SK-N-SH (cell line): ENCODE measurements around the gene PRTFDC1. TPM values are rescaled to one million over a fixed set of nuclear protein-coding genes. Genes with fewer than 3 reads are reported as not detected.

Experiments
- CTCF ChIA-PET: fragments of 300-600, 350-600 bp; formaldehyde crosslinking; extraction: SDS; loops from one replicate; lab custom pipeline; 2021; lab: Yijun Ruan, JAX
- POLR2A ChIA-PET: fragments of 350-600 bp; sonication (Branson Sonifier 250); formaldehyde crosslinking; extraction: SDS; loops from one replicate; lab custom pipeline; 2020; ENCODE audit warnings: antibody characterized with exemption, inconsistent platforms; lab: Yijun Ruan, JAX
- DNase-seq: peaks from one replicate; pipeline ENCODE4 v3.0.0; 2012
- H2AFZ ChIP-seq: fragments of 200-600 bp; sonication (generic); 2 replicates; pipeline ENCODE4 v1.8.1; 2016; ENCODE audit warnings: antibody characterized with exemption, mild to moderate bottlenecking, low read depth
- H3F3A ChIP-seq: fragments of 200-600 bp; sonication (generic); replicated peaks from 2 replicates; pipeline ENCODE3; 2016; ENCODE audit warnings: antibody characterized with exemption, mild to moderate bottlenecking; ENCODE audit not compliant: insufficient read depth
- H3K27ac ChIP-seq, 2 experiments: fragments of 200-500 bp in 1 of 2; fragments of 200-600 bp in 1 of 2; sonication (Bioruptor generic) in 1 of 2; sonication (generic), shearing (Covaris generic) in 1 of 2; 2 replicates each; pipeline versions ENCODE4 v1.5.1 to v1.6.1; 2014 to 2016; ENCODE audit warnings: low read depth in 2 of 2, inconsistent platforms in 1 of 2, low read length in 1 of 2, mild to moderate bottlenecking in 1 of 2, mixed read lengths in 1 of 2
- H3K27me3 ChIP-seq: fragments of 200-600 bp; sonication (generic), shearing (Covaris generic); 2 replicates; pipeline ENCODE4 v1.6.1; 2016; ENCODE audit warnings: mixed run types; ENCODE audit not compliant: insufficient read depth
- H3K36me3 ChIP-seq, 2 experiments: fragments of 200-500 bp in 1 of 2; fragments of 200-600 bp in 1 of 2; sonication (Bioruptor generic) in 1 of 2; sonication (generic) in 1 of 2; replicated peaks in 1 of 2; 2 replicates each; pipeline versions ENCODE3 to v1.5.1; 2014 to 2016; ENCODE audit warnings: low read length in 1 of 2, mild to moderate bottlenecking in 1 of 2; ENCODE audit not compliant: insufficient read depth in 2 of 2, control insufficient read depth in 1 of 2
- H3K4me1 ChIP-seq, 2 experiments: fragments of 200-500 bp in 1 of 2; fragments of 200-600 bp in 1 of 2; sonication (Bioruptor generic) in 1 of 2; sonication (generic), shearing (Covaris generic) in 1 of 2; 2 replicates each; pipeline versions ENCODE4 v1.5.1 to v1.6.1; 2014 to 2016; ENCODE audit warnings: low read depth in 1 of 2, low read length in 1 of 2, mixed run types in 1 of 2; ENCODE audit not compliant: insufficient read depth in 2 of 2, control insufficient read depth in 1 of 2
- H3K4me2 ChIP-seq: fragments of 200-600 bp; sonication (generic), shearing (Covaris generic); 2 replicates; pipeline ENCODE4 v1.6.1; 2017; ENCODE audit warnings: mixed run types
- H3K4me3 ChIP-seq, 2 experiments: fragments of 200-500 bp in 1 of 2; fragments of 200-600 bp in 1 of 2; sonication (Bioruptor generic) in 1 of 2; sonication (generic), shearing (Covaris generic) in 1 of 2; 2 replicates each; pipeline versions ENCODE4 v1.5.1 to v1.8.1; 2014 to 2016; ENCODE audit warnings: low read depth in 2 of 2, inconsistent platforms in 1 of 2, low read length in 1 of 2, mild to moderate bottlenecking in 1 of 2, mixed read lengths in 1 of 2, moderate library complexity in 1 of 2
- H3K79me2 ChIP-seq: fragments of 200-600 bp; sonication (generic); 2 replicates; pipeline ENCODE4 v1.8.1; 2017; ENCODE audit warnings: mild to moderate bottlenecking; ENCODE audit not compliant: insufficient read depth
- H3K9ac ChIP-seq: fragments of 200-600 bp; sonication (generic); 2 replicates; pipeline ENCODE4 v1.6.1; 2017; ENCODE audit warnings: mixed run types
- H3K9me2 ChIP-seq: fragments of 200-600 bp; sonication (generic); 2 replicates; pipeline ENCODE4 v1.6.1; 2017; ENCODE audit warnings: mixed run types
- H3K9me3 ChIP-seq: fragments of 200-600 bp; sonication (generic); 2 replicates; pipeline ENCODE4 v1.6.1; 2017; ENCODE audit warnings: mixed run types, mild to moderate bottlenecking, moderate library complexity
- H4K20me1 ChIP-seq: fragments of 200-600 bp; sonication (generic); 2 replicates; pipeline ENCODE4 v1.6.1; 2017; ENCODE audit warnings: mild to moderate bottlenecking, mixed run types; ENCODE audit not compliant: insufficient read depth
- CHD2 ChIP-seq: fragments of 150-350 bp; IDR thresholded peaks from 2 replicates; pipeline ENCODE4 v1.6.1; 2018; ENCODE audit warnings: low read length; ENCODE audit not compliant: partially characterized antibody
- ELF1 ChIP-seq: IDR thresholded peaks from 2 replicates; pipeline ENCODE4 v1.4.0; 2012
- FOSL2 ChIP-seq: IDR thresholded peaks from 2 replicates; pipeline ENCODE4 v1.4.0; 2012; ENCODE audit warnings: low read depth, mild to moderate bottlenecking, moderate library complexity, borderline replicate concordance
- FOXM1 ChIP-seq: IDR thresholded peaks from 2 replicates; pipeline ENCODE4 v1.4.0; 2012; ENCODE audit warnings: low read depth, mild to moderate bottlenecking
- GATA2 ChIP-seq: sonication (generic); formaldehyde crosslinking; IDR thresholded peaks from 2 replicates; pipeline ENCODE4 v1.5.0; 2020; ENCODE audit warnings: mild to moderate bottlenecking, missing genetic modification reagents
- IRF3 ChIP-seq: fragments of 150-350 bp; IDR thresholded peaks from 2 replicates; pipeline ENCODE4 v1.6.1; 2016; ENCODE audit warnings: mild to moderate bottlenecking, low read depth, low read length
- JUND ChIP-seq: IDR thresholded peaks from 2 replicates; pipeline ENCODE4 v1.4.0; 2012
- MAX ChIP-seq: IDR thresholded peaks from 2 replicates; pipeline ENCODE4 v1.4.0; 2012; ENCODE audit warnings: low read depth
- MEF2A ChIP-seq: IDR thresholded peaks from 2 replicates; pipeline ENCODE4 v1.4.0; 2012; ENCODE audit warnings: low read depth, borderline replicate concordance
- MXI1 ChIP-seq: IDR thresholded peaks from 2 replicates; pipeline ENCODE4 v1.6.1; 2012; ENCODE audit warnings: mild to moderate bottlenecking, low read depth, low read length, improper control_type of control experiment
- PBX3 ChIP-seq: IDR thresholded peaks from 2 replicates; pipeline ENCODE4; 2012
- RAD21 ChIP-seq: IDR thresholded peaks from 2 replicates; pipeline ENCODE4 v1.6.1; 2012; ENCODE audit warnings: mild to moderate bottlenecking, low read length
- REST ChIP-seq: IDR thresholded peaks from 2 replicates; pipeline ENCODE4 v1.6.1; 2012; ENCODE audit warnings: mild to moderate bottlenecking, low read depth, low read length, moderate library complexity
- RFX5 ChIP-seq: IDR thresholded peaks from 2 replicates; pipeline ENCODE4 v1.6.1; 2012; ENCODE audit warnings: mild to moderate bottlenecking, improper control_type of control experiment, low read length
- RXRA ChIP-seq: IDR thresholded peaks from 2 replicates; pipeline ENCODE4 v1.4.0; 2012; ENCODE audit warnings: low read depth, mild to moderate bottlenecking, borderline replicate concordance
- TCF12 ChIP-seq: IDR thresholded peaks from 2 replicates; pipeline ENCODE4 v1.4.0; 2012
- TEAD4 ChIP-seq: IDR thresholded peaks from 2 replicates; pipeline ENCODE4 v1.4.0; 2012; ENCODE audit warnings: mild to moderate bottlenecking, borderline replicate concordance; ENCODE audit not compliant: insufficient read depth
- USF1 ChIP-seq: IDR thresholded peaks from 2 replicates; pipeline ENCODE4 v1.4.0; 2012; ENCODE audit warnings: low read depth, borderline replicate concordance
- YY1 ChIP-seq: IDR thresholded peaks from 2 replicates; pipeline ENCODE4 v1.4.0; 2012; ENCODE audit warnings: low read depth, mild to moderate bottlenecking
- ZBTB33 ChIP-seq: IDR thresholded peaks from 2 replicates; pipeline ENCODE4 v1.4.0; 2012; ENCODE audit warnings: low read depth, borderline replicate concordance
- WGBS: methylation state at CpG from one replicate; pipeline ENCODE4 v1.1.6; 2017; ENCODE audit warnings: low lambda C conversion rate; 5-methylcytosine and 5-hydroxymethylcytosine counted together
- polyA plus RNA-seq, 3 experiments: library from polyadenylated mRNA; depleted of rRNA; stranded (reverse); fragments of >200 nt; gene quantifications; 2 replicates each; pipeline ENCODE4 v1.2.3, GENCODE V29; 2012

PRTFDC1 gene
- polyA plus RNA-seq, 1 of the 3 experiments (the other 2 are of a cell fraction), result 6.6 TPM

- TF ChIP-seq YY1, result no peak
Measured at GRCh38 chr10:24917979-24918378, 34.4 kb downstream of the PRTFDC1 start (continued).

- Histone ChIP-seq H3K27ac (no peak overlapping the region), H3K9ac (no peak overlapping the region), H3K4me3 (no peak overlapping the region), H2AFZ (no peak overlapping the region), H4K20me1 (no peaks in the 10 kb centered on the region), H3F3A (peaks cover 16% of the 10 kb centered on the region), H3K9me2 (no peaks in the 10 kb centered on the region), H3K4me1 (peaks cover 0 to 9% of the 10 kb centered on the region in 2 experiments; a peak in 2 of 4 replicates), H3K36me3 (no peaks in the 10 kb centered on the region), H3K9me3 (no peaks in the 10 kb centered on the region), H3K27me3 (no peaks in the 10 kb centered on the region), H3K4me2 (no peak overlapping the region), H3K79me2 (no peaks in the 10 kb centered on the region)
- DNase-seq, result no peak
- ChIA-PET POLR2A (no interaction called here), CTCF (no interaction called here)
- no peak for TF ChIP-seq ELF1
- no peak for TF ChIP-seq JUND
- no peak for TF ChIP-seq FOXM1
- TF ChIP-seq RXRA, result no peak
- TF ChIP-seq MAX, result no peak
- no peak for TF ChIP-seq MXI1
- no peak for TF ChIP-seq MEF2A
- no peak for TF ChIP-seq TCF12
- TF ChIP-seq TEAD4, result no peak
- TF ChIP-seq FOSL2, result no peak
- no peak for TF ChIP-seq PBX3
- TF ChIP-seq YY1, result no peak
- no peak for TF ChIP-seq ZBTB33
- no peak for TF ChIP-seq CHD2
- no peak for TF ChIP-seq USF1
- TF ChIP-seq RAD21, result no peak
- no peak for TF ChIP-seq GATA2 (CRISPR knock-in tag)
- no peak for TF ChIP-seq REST
- TF ChIP-seq RFX5, result no peak
- TF ChIP-seq IRF3, result no peak
- WGBS, result 97% methylated on average over 3 of the region's 3 CpGs
Measured at GRCh38 chr10:24917493-24917892, 34.9 kb downstream of the PRTFDC1 start.
